Erythroblast (primary cell): ENCODE measurements around the gene SLC25A44.

Experiments used
- GATA1 ChIP-seq: IDR thresholded peaks from 2 replicates; pipeline ENCODE4 v1.6.1; 2011; ENCODE audit warnings: low read depth, mild to moderate bottlenecking, control low read depth, low read length, moderate library complexity
- POLR2A ChIP-seq: IDR thresholded peaks from 2 replicates; pipeline ENCODE4 v1.6.1; 2011; ENCODE audit warnings: mild to moderate bottlenecking, low read length

DNA sequence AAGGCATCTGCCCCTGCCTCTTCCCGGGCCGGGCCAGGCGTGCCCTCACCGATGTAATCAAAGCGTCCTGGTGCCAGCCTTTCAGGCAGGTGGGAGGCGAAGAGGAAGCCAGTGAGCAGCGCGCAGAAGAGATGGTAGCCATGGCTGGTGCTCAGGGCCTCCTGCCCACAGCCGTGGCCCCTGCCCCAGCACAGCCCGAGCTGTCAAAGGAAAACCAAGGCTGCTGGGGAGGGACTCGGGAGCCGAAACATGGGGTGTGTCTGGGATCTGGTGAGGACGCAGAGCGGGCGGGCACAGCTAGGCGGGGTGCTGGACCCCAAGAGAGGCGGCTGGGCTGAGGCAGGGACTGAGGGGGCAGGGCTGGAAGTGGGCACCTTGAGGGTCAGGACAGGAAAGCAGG, 50.8 kb downstream of the SLC25A44 start:
- TF ChIP-seq POLR2A, result no peak
- TF ChIP-seq GATA1, result no peak
